PC-3 (cell line): Measurements from ENCODE around the gene INSM1.

Experiments used
- EZH2 ChIP-seq: fragments of 300-600 bp; sonication (generic); IDR thresholded peaks from one replicate; pipeline ENCODE4 v1.6.1; 2017; ENCODE audit warnings: antibody characterized with exemption, mild to moderate bottlenecking, low read length; ENCODE audit not compliant: unreplicated experiment
- TF ChIP-seq, protein P1 (sequence below): fragments of 300-600 bp; sonication (generic); conservative IDR thresholded peaks from 2 replicates; pipeline ENCODE4 v1.5.1; 2017; ENCODE audit warnings: antibody characterized with exemption, low read depth, mild to moderate bottlenecking, low read length

DNA sequence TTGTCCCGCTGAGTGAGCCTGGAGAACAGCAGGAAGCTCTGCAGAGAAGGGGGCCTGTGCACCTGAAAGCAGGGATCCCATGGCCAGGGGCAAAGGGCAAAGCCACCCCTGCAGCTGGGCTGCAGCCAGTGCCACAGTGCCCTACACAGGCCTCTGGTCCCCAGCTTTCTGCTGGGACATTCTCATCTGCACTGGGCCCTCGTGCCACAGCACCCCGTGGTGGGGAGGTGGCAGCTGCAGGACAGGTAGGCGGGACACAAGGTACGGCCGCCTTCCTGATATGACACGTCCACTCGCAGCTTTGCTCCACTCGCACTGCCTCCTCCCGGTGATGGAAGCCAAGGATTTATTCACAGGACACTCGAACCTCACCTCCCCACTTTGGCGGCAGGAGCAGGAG is 27.2 kb downstream of the INSM1 start:
- TF ChIP-seq, protein P1, sequence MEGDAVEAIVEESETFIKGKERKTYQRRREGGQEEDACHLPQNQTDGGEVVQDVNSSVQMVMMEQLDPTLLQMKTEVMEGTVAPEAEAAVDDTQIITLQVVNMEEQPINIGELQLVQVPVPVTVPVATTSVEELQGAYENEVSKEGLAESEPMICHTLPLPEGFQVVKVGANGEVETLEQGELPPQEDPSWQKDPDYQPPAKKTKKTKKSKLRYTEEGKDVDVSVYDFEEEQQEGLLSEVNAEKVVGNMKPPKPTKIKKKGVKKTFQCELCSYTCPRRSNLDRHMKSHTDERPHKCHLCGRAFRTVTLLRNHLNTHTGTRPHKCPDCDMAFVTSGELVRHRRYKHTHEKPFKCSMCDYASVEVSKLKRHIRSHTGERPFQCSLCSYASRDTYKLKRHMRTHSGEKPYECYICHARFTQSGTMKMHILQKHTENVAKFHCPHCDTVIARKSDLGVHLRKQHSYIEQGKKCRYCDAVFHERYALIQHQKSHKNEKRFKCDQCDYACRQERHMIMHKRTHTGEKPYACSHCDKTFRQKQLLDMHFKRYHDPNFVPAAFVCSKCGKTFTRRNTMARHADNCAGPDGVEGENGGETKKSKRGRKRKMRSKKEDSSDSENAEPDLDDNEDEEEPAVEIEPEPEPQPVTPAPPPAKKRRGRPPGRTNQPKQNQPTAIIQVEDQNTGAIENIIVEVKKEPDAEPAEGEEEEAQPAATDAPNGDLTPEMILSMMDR, result no peak
- TF ChIP-seq EZH2, result no peak
